Prostate gland (tissue), 2 donors: Measurements from ENCODE around the gene MAP1S. TPM values are rescaled to one million over a fixed set of nuclear protein-coding genes. Genes with fewer than 3 reads are reported as not detected.

ENCODE experiments used
- DNase-seq: peaks from one replicate; pipeline ENCODE4 v3.0.0-alpha.2; 2019; ENCODE audit warnings: low spot score
- H3K27ac ChIP-seq, 2 donors: fragments of 200-600 bp; sonication (generic); 2 replicates each; pipeline ENCODE4 v1.5.1; 2017 to 2019
- H3K27me3 ChIP-seq: fragments of 200-600 bp; sonication (generic); replicated peaks from 2 replicates; pipeline ENCODE4 v1.5.1; 2019; ENCODE audit not compliant: insufficient read depth
- H3K36me3 ChIP-seq, 2 donors: fragments of 200-600 bp; sonication (generic); 1 replicate in 1 of 2; 2 replicates in 1 of 2; pipeline versions ENCODE4 v1.5.1 to v1.8.1; 2017 to 2019
- H3K4me1 ChIP-seq: fragments of 200-600 bp; sonication (generic); replicated peaks from 2 replicates; pipeline ENCODE4 v1.5.1; 2019
- H3K4me3 ChIP-seq, 2 donors: fragments of 200-600 bp; sonication (generic); 2 replicates each; pipeline ENCODE4 v1.5.1; 2017 to 2019
- H3K9me3 ChIP-seq: fragments of 200-600 bp; sonication (generic); 2 replicates; pipeline ENCODE4 v1.5.1; 2017
- CTCF ChIP-seq, 4 experiments: fragments of 200-600 bp in 2 of 4; fragments of 450-650 bp in 2 of 4; sonication (generic) in 2 of 4; IDR thresholded peaks; 1 replicate in 3 of 4; 2 replicates in 1 of 4; pipeline ENCODE4 v1.5.1; 2016 to 2019; ENCODE audit warnings: antibody characterized with exemption in 4 of 4, mild to moderate bottlenecking in 2 of 4, moderate library complexity in 2 of 4
- POLR2A ChIP-seq: fragments of 450-650 bp; IDR thresholded peaks from one replicate; pipeline ENCODE4 v1.6.1; 2016; ENCODE audit warnings: antibody characterized with exemption, mild to moderate bottlenecking
- POLR2AphosphoS5 ChIP-seq: sonication (generic); formaldehyde crosslinking; IDR thresholded peaks from one replicate; pipeline ENCODE4 v1.6.1; 2017; ENCODE audit warnings: antibody characterized with exemption
- WGBS: methylation state at CpG from one replicate; pipeline ENCODE4 v1.1.5; 2018; 5-methylcytosine and 5-hydroxymethylcytosine counted together
- intact Hi-C: fragments of 100-400 bp; cut with DNase I; formaldehyde crosslinking; loops from one replicate; pipeline ENCODE4 v1.14.2; 2022
- total RNA-seq, 2 donors: library from RNA; depleted of rRNA; stranded (reverse); fragments of >200 nt; gene quantifications; one replicate each; pipeline ENCODE4 v1.1.0, GENCODE V29; 2016

Gene MAP1S
- 10 to 100 TPM; 34.9 to 61.1 TPM for total RNA-seq

DNA sequence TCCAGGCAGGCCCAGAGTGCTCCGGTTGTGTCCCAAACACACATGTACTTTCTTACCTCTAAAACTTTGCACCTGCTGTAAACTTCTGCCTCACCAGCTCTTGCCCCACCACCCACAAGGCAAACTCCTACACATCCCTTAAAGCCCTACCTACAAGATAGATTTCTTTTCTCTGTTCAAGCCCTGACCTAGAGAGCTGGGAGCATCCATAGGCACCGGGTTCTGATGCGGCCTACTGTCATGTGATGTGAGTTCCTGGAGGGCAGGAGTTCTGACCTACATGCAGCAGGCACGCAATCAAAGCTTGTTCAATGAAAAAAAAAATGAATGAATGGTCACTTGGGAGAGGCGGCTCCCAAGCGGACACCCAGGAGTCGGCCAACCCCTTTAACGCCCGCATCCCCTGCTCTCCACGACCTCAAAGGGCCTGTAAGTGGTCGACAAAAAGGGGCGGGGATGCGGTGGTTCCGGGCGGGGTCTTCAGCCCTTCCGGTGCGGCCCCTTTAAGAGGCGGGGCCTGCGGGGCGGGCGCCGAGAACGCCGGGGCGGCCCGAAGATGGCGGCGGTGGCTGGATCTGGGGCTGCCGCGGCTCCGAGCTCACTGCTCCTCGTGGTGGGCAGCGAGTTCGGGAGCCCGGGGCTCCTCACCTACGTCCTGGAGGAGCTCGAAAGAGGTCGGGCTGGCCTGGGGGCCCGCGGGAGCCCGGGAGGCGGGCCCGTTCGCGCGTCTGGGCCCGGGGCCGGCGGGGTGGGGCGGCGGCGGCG is at the start of gene MAP1S:
MAP1S (plus strand) TSS at position 534 of the 765 bp plus-strand sequence; CDS start at position 557, 23 bp downstream.
- peak within 1 kb of the TSS; percentile 71 to 81 for H3K4me3 ChIP-seq
- no peaks in the 10 kb centered on the region for H3K9me3 ChIP-seq
- 3% methylated on average over 48 of the region's 53 CpGs for WGBS
- intact Hi-C loops, result no loop called here
- H3K36me3 ChIP-seq, result no peaks in the 10 kb centered on the region
- H3K4me1 ChIP-seq, result peaks cover 9% of the 10 kb centered on the region
- TF ChIP-seq POLR2AphosphoS5 (peak; percentile 69), POLR2A (peak; percentile 71), CTCF (IDR thresholded peaks at IDR 0.05) (no peak)
- no peaks in the 10 kb centered on the region for H3K27me3 ChIP-seq
- H3K27ac ChIP-seq, result peak within 1 kb of the TSS; percentile 48 to 62
- DNase-seq, result peak; percentile 21

DNA sequence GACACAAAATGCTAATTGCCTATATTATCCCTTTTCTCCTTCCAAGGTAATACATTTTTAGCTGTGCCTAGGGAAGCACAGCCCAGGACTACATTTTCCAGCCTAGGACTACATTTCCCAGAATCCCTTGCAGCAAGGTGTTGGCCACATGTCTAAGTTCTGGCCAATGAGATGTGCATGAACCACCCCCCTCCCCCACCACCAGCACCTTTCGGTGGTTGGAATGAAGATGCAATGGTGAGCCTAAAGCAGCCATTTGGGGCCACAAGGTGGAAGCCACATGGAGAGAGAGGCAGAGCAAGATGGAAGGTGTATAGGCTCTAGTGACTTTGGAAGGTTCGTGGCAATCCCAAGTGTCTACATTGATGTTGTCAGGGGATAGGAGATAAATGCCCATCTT is 47.4 kb upstream of the MAP1S start:
- 67% methylated on average over 2 of the region's 2 CpGs for WGBS
- Histone ChIP-seq H3K27ac (no peak overlapping the region), H3K27me3 (no peaks in the 10 kb centered on the region), H3K4me1 (no peaks in the 10 kb centered on the region), H3K9me3 (no peaks in the 10 kb centered on the region), H3K36me3 (no peaks in the 10 kb centered on the region), H3K4me3 (no peak overlapping the region)
- intact Hi-C loops, result no loop called here
- no peak for DNase-seq
- TF ChIP-seq POLR2AphosphoS5, result no peak
- no peak for TF ChIP-seq CTCF (IDR thresholded peaks at IDR 0.05)
- no peak for TF ChIP-seq POLR2A

- H3K27me3 ChIP-seq, result no peaks in the 10 kb centered on the region
- no peak for DNase-seq
- no peaks in the 10 kb centered on the region for H3K9me3 ChIP-seq
- WGBS, result 64% methylated on average over 19 of the region's 19 CpGs
- no peaks in the 10 kb centered on the region for H3K36me3 ChIP-seq
- intact Hi-C loops, result no loop called here
- TF ChIP-seq CTCF (IDR thresholded peaks at IDR 0.05), result no peak
- no peak for TF ChIP-seq POLR2AphosphoS5
- no peak for TF ChIP-seq POLR2A
- H3K27ac ChIP-seq, result no peak overlapping the region
- no peak overlapping the region for H3K4me3 ChIP-seq
- H3K4me1 ChIP-seq, result no peaks in the 10 kb centered on the region
Observed at GRCh38 chr19:17673937-17674799, 45.1 kb upstream of the MAP1S start.

DNA sequence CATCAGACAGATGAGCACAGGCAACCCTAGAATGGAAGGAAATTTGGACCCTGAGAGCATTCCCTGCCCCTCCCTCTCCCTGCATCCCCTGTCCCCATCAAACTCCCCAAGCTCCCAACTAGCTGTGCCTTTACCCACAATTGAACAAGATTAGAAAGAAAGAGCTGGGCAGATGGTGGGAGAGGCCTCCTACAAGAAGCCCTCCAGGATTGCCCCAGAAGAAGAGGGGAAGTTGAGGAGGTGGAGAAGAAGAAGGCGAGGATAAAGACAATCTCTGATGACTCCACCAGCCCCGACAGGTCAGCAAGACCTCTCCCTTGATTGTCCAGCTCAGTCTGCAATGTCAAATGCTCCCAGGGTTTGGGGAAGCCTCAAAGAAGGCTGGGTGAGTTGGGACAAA is 43.0 kb upstream of the MAP1S start:
- WGBS, result 54% methylated on average over 2 of the region's 2 CpGs
- no peaks in the 10 kb centered on the region for H3K27me3 ChIP-seq
- intact Hi-C loops, result no loop called here

More for the DNA sequence above, 43.0 kb upstream of the MAP1S start:
- Histone ChIP-seq H3K27ac (no peak overlapping the region), H3K9me3 (no peaks in the 10 kb centered on the region), H3K4me1 (no peaks in the 10 kb centered on the region), H3K36me3 (no peaks in the 10 kb centered on the region), H3K4me3 (no peak overlapping the region)
- no peak for DNase-seq
- no peak for TF ChIP-seq POLR2A
- TF ChIP-seq CTCF (IDR thresholded peaks at IDR 0.05), result no peak
- no peak for TF ChIP-seq POLR2AphosphoS5
